ENCODE data around the gene OSBPL8. TPM values are rescaled to one million over a fixed set of nuclear protein-coding genes. Genes with fewer than 3 reads are reported as not detected.

Gene OSBPL8
- total and polyA plus RNA-seq, 9 of the 15 experiments (the other 6 are each of a cell fraction or from before 2014, with no cell fraction given) = 17.4 to 82.7 (median 42.8) TPM

DNA sequence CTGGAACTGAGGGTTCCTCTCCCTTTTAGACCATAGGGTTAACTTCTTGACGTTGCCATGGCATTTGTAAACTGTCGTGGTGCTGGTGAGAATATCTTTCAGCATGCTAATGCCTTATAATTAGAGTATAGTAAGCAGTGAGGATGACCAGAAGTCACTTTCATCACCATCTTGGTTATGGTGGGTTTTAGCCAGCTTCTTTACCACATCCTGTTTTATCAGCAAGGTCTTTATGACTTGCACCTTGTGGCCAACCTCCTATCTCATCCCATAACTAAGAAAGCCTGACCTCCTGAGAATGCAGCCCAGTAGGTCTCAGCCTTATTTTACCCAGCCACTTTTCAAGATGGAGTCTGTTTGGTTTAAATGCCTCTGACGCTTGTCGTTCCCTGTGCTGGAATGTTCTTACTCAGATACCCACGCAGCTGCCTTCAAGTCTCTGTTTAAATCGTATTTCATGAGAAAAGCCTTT is 255.5 kb downstream of the OSBPL8 start (continued):
- no peak for TF ChIP-seq IRF2 (CRISPR knock-in tag; IDR thresholded peaks at IDR 0.05)
- TF ChIP-seq NFE2 (IDR thresholded peaks at IDR 0.05; ENCODE audit: low read depth) = peak; percentile 34; the same call in 1 of the 2 replicates
- no peak for TF ChIP-seq ZNF707 (CRISPR knock-in tag; conservative IDR thresholded peaks at IDR 0.05)
- TF ChIP-seq, protein P1, sequence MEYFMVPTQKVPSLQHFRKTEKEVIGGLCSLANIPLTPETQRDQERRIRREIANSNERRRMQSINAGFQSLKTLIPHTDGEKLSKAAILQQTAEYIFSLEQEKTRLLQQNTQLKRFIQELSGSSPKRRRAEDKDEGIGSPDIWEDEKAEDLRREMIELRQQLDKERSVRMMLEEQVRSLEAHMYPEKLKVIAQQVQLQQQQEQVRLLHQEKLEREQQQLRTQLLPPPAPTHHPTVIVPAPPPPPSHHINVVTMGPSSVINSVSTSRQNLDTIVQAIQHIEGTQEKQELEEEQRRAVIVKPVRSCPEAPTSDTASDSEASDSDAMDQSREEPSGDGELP (CRISPR knock-in tag; IDR thresholded peaks at IDR 0.05; ENCODE audit: borderline replicate concordance) = no peak
- no peak for TF ChIP-seq PPARD (CRISPR knock-in tag; IDR thresholded peaks at IDR 0.05)
- TF ChIP-seq, protein P2, sequence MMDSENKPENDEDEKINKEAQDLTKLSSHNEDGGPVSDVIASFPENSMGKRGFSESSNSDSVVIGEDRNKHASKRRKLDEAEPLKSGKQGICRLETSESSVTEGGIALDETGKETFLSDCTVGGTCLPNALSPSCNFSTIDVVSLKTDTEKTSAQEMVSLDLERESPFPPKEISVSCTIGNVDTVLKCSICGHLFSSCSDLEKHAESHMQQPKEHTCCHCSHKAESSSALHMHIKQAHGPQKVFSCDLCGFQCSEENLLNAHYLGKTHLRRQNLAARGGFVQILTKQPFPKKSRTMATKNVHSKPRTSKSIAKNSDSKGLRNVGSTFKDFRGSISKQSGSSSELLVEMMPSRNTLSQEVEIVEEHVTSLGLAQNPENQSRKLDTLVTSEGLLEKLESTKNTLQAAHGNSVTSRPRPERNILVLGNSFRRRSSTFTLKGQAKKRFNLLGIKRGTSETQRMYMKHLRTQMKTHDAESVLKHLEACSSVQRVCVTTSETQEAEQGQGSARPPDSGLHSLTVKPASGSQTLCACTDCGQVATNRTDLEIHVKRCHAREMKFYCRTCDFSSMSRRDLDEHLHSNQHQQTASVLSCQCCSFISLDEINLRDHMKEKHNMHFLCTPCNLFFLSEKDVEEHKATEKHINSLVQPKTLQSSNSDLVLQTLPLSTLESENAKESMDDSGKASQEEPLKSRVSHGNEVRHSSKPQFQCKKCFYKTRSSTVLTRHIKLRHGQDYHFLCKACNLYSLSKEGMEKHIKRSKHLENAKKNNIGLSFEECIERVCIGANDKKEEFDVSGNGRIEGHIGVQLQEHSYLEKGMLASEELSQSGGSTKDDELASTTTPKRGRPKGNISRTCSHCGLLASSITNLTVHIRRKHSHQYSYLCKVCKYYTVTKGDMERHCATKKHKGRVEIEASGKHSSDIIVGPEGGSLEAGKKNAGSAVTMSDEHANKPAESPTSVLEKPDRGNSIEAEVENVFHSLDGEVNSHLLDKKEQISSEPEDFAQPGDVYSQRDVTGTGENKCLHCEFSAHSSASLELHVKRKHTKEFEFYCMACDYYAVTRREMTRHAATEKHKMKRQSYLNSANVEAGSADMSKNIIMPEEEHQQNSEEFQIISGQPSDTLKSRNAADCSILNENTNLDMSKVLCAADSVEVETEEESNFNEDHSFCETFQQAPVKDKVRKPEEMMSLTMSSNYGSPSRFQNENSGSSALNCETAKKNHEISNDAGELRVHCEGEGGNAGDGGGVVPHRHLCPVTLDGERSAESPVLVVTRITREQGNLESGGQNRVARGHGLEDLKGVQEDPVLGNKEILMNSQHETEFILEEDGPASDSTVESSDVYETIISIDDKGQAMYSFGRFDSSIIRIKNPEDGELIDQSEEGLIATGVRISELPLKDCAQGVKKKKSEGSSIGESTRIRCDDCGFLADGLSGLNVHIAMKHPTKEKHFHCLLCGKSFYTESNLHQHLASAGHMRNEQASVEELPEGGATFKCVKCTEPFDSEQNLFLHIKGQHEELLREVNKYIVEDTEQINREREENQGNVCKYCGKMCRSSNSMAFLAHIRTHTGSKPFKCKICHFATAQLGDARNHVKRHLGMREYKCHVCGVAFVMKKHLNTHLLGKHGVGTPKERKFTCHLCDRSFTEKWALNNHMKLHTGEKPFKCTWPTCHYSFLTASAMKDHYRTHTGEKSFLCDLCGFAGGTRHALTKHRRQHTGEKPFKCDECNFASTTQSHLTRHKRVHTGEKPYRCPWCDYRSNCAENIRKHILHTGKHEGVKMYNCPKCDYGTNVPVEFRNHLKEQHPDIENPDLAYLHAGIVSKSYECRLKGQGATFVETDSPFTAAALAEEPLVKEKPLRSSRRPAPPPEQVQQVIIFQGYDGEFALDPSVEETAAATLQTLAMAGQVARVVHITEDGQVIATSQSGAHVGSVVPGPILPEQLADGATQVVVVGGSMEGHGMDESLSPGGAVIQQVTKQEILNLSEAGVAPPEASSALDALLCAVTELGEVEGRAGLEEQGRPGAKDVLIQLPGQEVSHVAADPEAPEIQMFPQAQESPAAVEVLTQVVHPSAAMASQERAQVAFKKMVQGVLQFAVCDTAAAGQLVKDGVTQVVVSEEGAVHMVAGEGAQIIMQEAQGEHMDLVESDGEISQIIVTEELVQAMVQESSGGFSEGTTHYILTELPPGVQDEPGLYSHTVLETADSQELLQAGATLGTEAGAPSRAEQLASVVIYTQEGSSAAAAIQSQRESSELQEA (IDR thresholded peaks at IDR 0.05; ENCODE audit: low read depth) = no peak
- TF ChIP-seq ZNF274 (IDR thresholded peaks at IDR 0.05; ENCODE audit: borderline replicate concordance, low read depth, low read length) = no peak
- TF ChIP-seq COPS2 (conservative IDR thresholded peaks at IDR 0.05) = no peak
- TF ChIP-seq KLF6 (CRISPR knock-in tag; IDR thresholded peaks at IDR 0.05; ENCODE audit: borderline replicate concordance) = peak; percentile 75; the same call in 1 of the 2 replicates
- TF ChIP-seq, protein P3, sequence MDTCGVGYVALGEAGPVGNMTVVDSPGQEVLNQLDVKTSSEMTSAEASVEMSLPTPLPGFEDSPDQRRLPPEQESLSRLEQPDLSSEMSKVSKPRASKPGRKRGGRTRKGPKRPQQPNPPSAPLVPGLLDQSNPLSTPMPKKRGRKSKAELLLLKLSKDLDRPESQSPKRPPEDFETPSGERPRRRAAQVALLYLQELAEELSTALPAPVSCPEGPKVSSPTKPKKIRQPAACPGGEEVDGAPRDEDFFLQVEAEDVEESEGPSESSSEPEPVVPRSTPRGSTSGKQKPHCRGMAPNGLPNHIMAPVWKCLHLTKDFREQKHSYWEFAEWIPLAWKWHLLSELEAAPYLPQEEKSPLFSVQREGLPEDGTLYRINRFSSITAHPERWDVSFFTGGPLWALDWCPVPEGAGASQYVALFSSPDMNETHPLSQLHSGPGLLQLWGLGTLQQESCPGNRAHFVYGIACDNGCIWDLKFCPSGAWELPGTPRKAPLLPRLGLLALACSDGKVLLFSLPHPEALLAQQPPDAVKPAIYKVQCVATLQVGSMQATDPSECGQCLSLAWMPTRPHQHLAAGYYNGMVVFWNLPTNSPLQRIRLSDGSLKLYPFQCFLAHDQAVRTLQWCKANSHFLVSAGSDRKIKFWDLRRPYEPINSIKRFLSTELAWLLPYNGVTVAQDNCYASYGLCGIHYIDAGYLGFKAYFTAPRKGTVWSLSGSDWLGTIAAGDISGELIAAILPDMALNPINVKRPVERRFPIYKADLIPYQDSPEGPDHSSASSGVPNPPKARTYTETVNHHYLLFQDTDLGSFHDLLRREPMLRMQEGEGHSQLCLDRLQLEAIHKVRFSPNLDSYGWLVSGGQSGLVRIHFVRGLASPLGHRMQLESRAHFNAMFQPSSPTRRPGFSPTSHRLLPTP (IDR thresholded peaks at IDR 0.05; ENCODE audit: borderline replicate concordance, extremely low read depth, insufficient read length) = no peak
- TF ChIP-seq NEUROD1 (IDR thresholded peaks at IDR 0.05; ENCODE audit: borderline replicate concordance, low read depth, low read length, partially characterized antibody) = no peak
- TF ChIP-seq ZNF124 (CRISPR knock-in tag; IDR thresholded peaks at IDR 0.05) = no peak
- no peak for TF ChIP-seq PHF21A (IDR thresholded peaks at IDR 0.05; ENCODE audit: borderline replicate concordance, low read depth)
- TF ChIP-seq U2AF2 (optimal IDR thresholded peaks at IDR 0.05; ENCODE audit: low read depth, low read length) = no peak
- no peak for TF ChIP-seq NR2C1 (IDR thresholded peaks at IDR 0.05)
- peak; percentile 63; the same call in 1 of the 2 replicates for TF ChIP-seq NR2C1 (tag; IDR thresholded peaks at IDR 0.05)
- TF ChIP-seq NFXL1 (CRISPR knock-in tag; IDR thresholded peaks at IDR 0.05) = peak; percentile 78; the same call in 1 of the 2 replicates
